Body of pancreas (tissue), 4 donors: ENCODE results near the gene THSD4.

ENCODE experiments used
- POLR2A ChIP-seq, 3 donors: fragments of 450-650 bp; IDR thresholded peaks; one replicate each; pipeline ENCODE4 v1.6.1; 2016; ENCODE audit warnings: antibody characterized with exemption in 3 of 3, mild to moderate bottlenecking in 2 of 3
- TF ChIP-seq, protein P1 (sequence below), 7 experiments: fragments of 450-650 bp in 4 of 7; fragments of 200-600 bp in 3 of 7; sonication (generic) in 3 of 7; IDR thresholded peaks; one replicate each; pipeline ENCODE4 v1.5.1; 2016 to 2019; ENCODE audit warnings: antibody characterized with exemption in 7 of 7

DNA sequence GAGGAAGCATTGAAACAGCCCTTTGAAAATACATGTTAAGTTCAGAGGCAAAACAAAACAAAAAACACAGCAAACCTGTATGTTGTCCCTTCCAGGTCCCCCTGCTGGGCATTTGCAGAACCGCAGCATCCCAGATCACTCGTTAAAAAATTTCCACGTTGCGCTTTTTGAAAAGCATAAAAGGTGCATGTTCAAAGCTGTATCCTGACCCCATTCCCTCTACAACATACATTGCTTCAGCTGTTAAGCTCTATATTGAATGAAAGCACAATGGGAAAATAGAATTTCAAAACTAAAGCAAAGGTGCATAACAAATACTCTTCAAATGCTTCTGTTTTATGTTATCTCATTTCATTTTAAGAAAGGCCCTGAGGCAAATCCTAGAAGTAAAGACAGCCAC is 328.3 kb downstream of the THSD4 start:
- TF ChIP-seq, protein P1, sequence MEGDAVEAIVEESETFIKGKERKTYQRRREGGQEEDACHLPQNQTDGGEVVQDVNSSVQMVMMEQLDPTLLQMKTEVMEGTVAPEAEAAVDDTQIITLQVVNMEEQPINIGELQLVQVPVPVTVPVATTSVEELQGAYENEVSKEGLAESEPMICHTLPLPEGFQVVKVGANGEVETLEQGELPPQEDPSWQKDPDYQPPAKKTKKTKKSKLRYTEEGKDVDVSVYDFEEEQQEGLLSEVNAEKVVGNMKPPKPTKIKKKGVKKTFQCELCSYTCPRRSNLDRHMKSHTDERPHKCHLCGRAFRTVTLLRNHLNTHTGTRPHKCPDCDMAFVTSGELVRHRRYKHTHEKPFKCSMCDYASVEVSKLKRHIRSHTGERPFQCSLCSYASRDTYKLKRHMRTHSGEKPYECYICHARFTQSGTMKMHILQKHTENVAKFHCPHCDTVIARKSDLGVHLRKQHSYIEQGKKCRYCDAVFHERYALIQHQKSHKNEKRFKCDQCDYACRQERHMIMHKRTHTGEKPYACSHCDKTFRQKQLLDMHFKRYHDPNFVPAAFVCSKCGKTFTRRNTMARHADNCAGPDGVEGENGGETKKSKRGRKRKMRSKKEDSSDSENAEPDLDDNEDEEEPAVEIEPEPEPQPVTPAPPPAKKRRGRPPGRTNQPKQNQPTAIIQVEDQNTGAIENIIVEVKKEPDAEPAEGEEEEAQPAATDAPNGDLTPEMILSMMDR (IDR thresholded peaks at IDR 0.05) = peak; percentile 65 to 83 (median 71)
- no peak for TF ChIP-seq POLR2A (IDR thresholded peaks at IDR 0.05)
